GM18499 (cell line): ENCODE results near the gene PCDHB7.
"Not testable (repeated sequence)": the region's sequence is repeated elsewhere in the genome, so short reads cannot be mapped to it uniquely, and the experiment has no call there.

ENCODE experiments used
- ATAC-seq: cut with Tn5 transposase; IDR thresholded peaks from one replicate; pipeline ENCODE4 v1.9.1; 2021; ENCODE audit warnings: moderate number of reproducible peaks; ENCODE audit not compliant: insufficient read depth, unreplicated experiment

The PCDHB7 gene

GRCh38 chr5:141179371-141179770, 6.9 kb downstream of the PCDHB7 start:
- ATAC-seq: not testable (repeated sequence)

GRCh38 chr5:141179876-141180275, 7.4 kb downstream of the PCDHB7 start:
- ATAC-seq: not testable (repeated sequence)

- no peak for ATAC-seq
These were observed 7.9 kb downstream of the PCDHB7 start for GRCh38 chr5:141180313-141180712.

GRCh38 chr5:141182248-141182647, 9.8 kb downstream of the PCDHB7 start, which contains the start of gene PCDHB16:
PCDHB16 (plus strand) TSS chr5:141182387; CDS start chr5:141182560, 173 bp downstream.
- no peak for ATAC-seq

- ATAC-seq: not testable (repeated sequence)
These were observed 11.8 kb downstream of the PCDHB7 start for GRCh38 chr5:141184117-141184855.

- ATAC-seq: no peak
These were observed 14.6 kb downstream of the PCDHB7 start, which contains the start of gene PCDHB9 for GRCh38 chr5:141186897-141187512. PCDHB9 (plus strand) TSS chr5:141187161; CDS start chr5:141187319, 158 bp downstream.

GRCh38 chr5:141188682-141189081, 16.2 kb downstream of the PCDHB7 start:
- not testable (repeated sequence) for ATAC-seq

- not testable (repeated sequence) for ATAC-seq
These were observed 16.7 kb downstream of the PCDHB7 start for GRCh38 chr5:141189131-141189530.

- no peak for ATAC-seq
These were observed 19.8 kb downstream of the PCDHB7 start, which contains the start of gene PCDHB10 for GRCh38 chr5:141192110-141192725. PCDHB10 (plus strand) TSS chr5:141192353; CDS start chr5:141192553, 200 bp downstream.

GRCh38 chr5:141194332-141194731, 21.9 kb downstream of the PCDHB7 start:
- not testable (repeated sequence) for ATAC-seq

- ATAC-seq: no peak
These were observed 23.9 kb downstream of the PCDHB7 start for GRCh38 chr5:141196363-141196762.

- no peak for ATAC-seq
These were observed 27.2 kb downstream of the PCDHB7 start, which contains the start of gene PCDHB11 for GRCh38 chr5:141199359-141200235. PCDHB11 (plus strand) TSS chr5:141199627; CDS start chr5:141199775, 148 bp downstream.

GRCh38 chr5:141201126-141201525, 28.7 kb downstream of the PCDHB7 start:
- ATAC-seq: not testable (repeated sequence)

- not testable (repeated sequence) for ATAC-seq
These were observed 29.2 kb downstream of the PCDHB7 start for GRCh38 chr5:141201646-141202045.

- no peak for ATAC-seq
These were observed 36.0 kb downstream of the PCDHB7 start, which contains the start of gene PCDHB12 for GRCh38 chr5:141208478-141208877. PCDHB12 (plus strand) TSS chr5:141208719; CDS start chr5:141208908, 189 bp downstream.

- not testable (repeated sequence) for ATAC-seq
These were observed 37.8 kb downstream of the PCDHB7 start for GRCh38 chr5:141210281-141210680.

- not testable (repeated sequence) for ATAC-seq
These were observed 38.4 kb downstream of the PCDHB7 start for GRCh38 chr5:141210849-141211248.

- not testable (repeated sequence) for ATAC-seq
These were observed 41.4 kb downstream of the PCDHB7 start, which contains the start of gene PCDHB13 for GRCh38 chr5:141213656-141214339. PCDHB13 (plus strand) TSS chr5:141213919; CDS start chr5:141214124, 205 bp downstream.

GRCh38 chr5:141214583-141214982, 42.1 kb downstream of the PCDHB7 start:
- not testable (repeated sequence) for ATAC-seq
